ENCODE data around the gene DCHS1. TPM values are rescaled to one million over a fixed set of nuclear protein-coding genes. Genes with fewer than 3 reads are reported as not detected.

Gene DCHS1
- polyA plus RNA-seq, 2 of the 4 experiments (the other 2 are of a cell fraction), result 0.06 TPM

DNA sequence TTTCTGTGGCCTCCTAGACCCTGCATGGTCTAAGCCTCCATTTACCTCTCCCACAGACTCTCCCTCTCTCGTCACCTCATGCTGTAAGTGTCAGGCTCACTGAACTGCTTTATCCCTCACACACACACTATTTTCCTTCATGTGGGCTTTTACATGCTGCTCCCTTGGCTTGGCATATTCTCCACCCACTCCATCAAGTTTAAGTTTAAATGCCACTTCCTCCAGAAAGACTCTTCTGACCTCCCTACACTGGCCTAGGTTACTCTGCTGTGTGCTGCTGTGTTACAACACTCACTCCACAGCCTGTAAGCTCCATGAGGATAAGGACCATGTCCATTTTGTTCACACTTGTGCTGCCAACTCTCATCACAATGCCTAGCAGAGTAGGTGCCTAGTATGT lies 2.5 kb downstream of the DCHS1 start:
- WGBS (ENCODE audit: missing lambda C conversion rate), result 65% methylated on average over 1 of the region's 1 CpG
- ChIA-PET CTCF (interaction anchor here (0.6 to 1.7 kb wide), 4 partner anchors 15 to 274 kb away, joined by 3 to 4 read pairs (median 4); partner anchors contain the start of gene MRPL17), POLR2A (no interaction called here)
- FAIRE-seq (no peak), ATAC-seq (no peak), DNase-seq (ENCODE audit: low read depth in 1 of 2, low spot score in 1 of 2) (no peak)
- TF ChIP-seq RARB (CRISPR knock-in tag; IDR thresholded peaks at IDR 0.05), result no peak
- TF ChIP-seq POLR2AphosphoS2 (conservative IDR thresholded peaks at IDR 0.05; ENCODE audit: low read length), result no peak
- TF ChIP-seq CHD4 (IDR thresholded peaks at IDR 0.05; ENCODE audit: borderline replicate concordance), result no peak
- TF ChIP-seq, protein P1, sequence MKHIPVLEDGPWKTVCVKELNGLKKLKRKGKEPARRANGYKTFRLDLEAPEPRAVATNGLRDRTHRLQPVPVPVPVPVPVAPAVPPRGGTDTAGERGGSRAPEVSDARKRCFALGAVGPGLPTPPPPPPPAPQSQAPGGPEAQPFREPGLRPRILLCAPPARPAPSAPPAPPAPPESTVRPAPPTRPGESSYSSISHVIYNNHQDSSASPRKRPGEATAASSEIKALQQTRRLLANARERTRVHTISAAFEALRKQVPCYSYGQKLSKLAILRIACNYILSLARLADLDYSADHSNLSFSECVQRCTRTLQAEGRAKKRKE (CRISPR knock-in tag; IDR thresholded peaks at IDR 0.05; ENCODE audit: low read depth), result no peak
- no peak for TF ChIP-seq FOSL2 (IDR thresholded peaks at IDR 0.05)
- no peak for TF ChIP-seq FOSL2 (CRISPR knock-in tag; IDR thresholded peaks at IDR 0.05)
- TF ChIP-seq, protein P2, sequence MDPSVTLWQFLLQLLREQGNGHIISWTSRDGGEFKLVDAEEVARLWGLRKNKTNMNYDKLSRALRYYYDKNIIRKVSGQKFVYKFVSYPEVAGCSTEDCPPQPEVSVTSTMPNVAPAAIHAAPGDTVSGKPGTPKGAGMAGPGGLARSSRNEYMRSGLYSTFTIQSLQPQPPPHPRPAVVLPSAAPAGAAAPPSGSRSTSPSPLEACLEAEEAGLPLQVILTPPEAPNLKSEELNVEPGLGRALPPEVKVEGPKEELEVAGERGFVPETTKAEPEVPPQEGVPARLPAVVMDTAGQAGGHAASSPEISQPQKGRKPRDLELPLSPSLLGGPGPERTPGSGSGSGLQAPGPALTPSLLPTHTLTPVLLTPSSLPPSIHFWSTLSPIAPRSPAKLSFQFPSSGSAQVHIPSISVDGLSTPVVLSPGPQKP (IDR thresholded peaks at IDR 0.05; ENCODE audit: low read depth, low read length), result no peak
- TF ChIP-seq HEYL (CRISPR knock-in tag; IDR thresholded peaks at IDR 0.05), result no peak
- TF ChIP-seq KDM5A (IDR thresholded peaks at IDR 0.05), result no peak
- TF ChIP-seq RAD21 (conservative IDR thresholded peaks at IDR 0.05 in 1 of 2, IDR thresholded peaks at IDR 0.05 in 1 of 2), result no peak
- TF ChIP-seq, protein P3, sequence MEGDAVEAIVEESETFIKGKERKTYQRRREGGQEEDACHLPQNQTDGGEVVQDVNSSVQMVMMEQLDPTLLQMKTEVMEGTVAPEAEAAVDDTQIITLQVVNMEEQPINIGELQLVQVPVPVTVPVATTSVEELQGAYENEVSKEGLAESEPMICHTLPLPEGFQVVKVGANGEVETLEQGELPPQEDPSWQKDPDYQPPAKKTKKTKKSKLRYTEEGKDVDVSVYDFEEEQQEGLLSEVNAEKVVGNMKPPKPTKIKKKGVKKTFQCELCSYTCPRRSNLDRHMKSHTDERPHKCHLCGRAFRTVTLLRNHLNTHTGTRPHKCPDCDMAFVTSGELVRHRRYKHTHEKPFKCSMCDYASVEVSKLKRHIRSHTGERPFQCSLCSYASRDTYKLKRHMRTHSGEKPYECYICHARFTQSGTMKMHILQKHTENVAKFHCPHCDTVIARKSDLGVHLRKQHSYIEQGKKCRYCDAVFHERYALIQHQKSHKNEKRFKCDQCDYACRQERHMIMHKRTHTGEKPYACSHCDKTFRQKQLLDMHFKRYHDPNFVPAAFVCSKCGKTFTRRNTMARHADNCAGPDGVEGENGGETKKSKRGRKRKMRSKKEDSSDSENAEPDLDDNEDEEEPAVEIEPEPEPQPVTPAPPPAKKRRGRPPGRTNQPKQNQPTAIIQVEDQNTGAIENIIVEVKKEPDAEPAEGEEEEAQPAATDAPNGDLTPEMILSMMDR (IDR thresholded peaks at IDR 0.05), result no peak
- no peak for TF ChIP-seq MAZ (IDR thresholded peaks at IDR 0.05; ENCODE audit: borderline replicate concordance, low read depth, low read length)
- TF ChIP-seq MYC (IDR thresholded peaks at IDR 0.05; ENCODE audit: borderline replicate concordance, low read length), result no peak
- TF ChIP-seq, protein P4, sequence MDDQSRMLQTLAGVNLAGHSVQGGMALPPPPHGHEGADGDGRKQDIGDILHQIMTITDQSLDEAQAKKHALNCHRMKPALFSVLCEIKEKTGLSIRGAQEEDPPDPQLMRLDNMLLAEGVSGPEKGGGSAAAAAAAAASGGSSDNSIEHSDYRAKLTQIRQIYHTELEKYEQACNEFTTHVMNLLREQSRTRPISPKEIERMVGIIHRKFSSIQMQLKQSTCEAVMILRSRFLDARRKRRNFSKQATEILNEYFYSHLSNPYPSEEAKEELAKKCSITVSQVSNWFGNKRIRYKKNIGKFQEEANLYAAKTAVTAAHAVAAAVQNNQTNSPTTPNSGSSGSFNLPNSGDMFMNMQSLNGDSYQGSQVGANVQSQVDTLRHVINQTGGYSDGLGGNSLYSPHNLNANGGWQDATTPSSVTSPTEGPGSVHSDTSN (IDR thresholded peaks at IDR 0.05), result no peak
- no peak for TF ChIP-seq ZFP36 (IDR thresholded peaks at IDR 0.05; ENCODE audit: borderline replicate concordance, partially characterized antibody)
- no peak for TF ChIP-seq FOSB (CRISPR knock-in tag; IDR thresholded peaks at IDR 0.05)
- Histone ChIP-seq H3K4me2 (no peak overlapping the region), H3K27ac (no peak overlapping the region), H3K9me3 (no peaks in the 10 kb centered on the region), H3K4me3 (no peak overlapping the region), H3K4me1 (no peaks in the 10 kb centered on the region)

DNA sequence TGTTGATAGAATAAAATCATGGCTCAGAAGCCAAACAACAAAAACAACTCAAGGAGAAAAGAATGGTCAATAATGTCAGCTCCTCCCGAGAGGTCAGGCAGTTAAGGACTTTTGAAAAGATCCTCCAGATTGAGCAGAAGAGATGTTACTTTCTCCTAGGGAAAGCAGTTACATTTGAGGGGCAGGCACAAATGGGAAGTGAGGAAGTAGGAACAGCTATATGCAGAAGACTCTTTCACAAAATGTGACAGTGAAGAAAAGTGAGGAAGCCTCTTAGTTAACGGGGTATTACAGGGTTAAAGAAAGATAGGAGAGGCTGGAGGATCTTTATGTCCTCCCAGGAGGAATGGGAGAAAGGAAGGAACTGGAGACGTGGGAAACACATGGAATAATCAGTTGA lies 3.4 kb downstream of the DCHS1 start:
- Histone ChIP-seq H3K4me1 (no peaks in the 10 kb centered on the region), H3K4me3 (no peak overlapping the region), H3K4me2 (no peak overlapping the region), H3K9me3 (no peaks in the 10 kb centered on the region), H3K27ac (no peak overlapping the region)
- TF ChIP-seq, protein P5, sequence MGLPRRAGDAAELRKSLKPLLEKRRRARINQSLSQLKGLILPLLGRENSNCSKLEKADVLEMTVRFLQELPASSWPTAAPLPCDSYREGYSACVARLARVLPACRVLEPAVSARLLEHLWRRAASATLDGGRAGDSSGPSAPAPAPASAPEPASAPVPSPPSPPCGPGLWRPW (IDR thresholded peaks at IDR 0.05), result no peak
- TF ChIP-seq NFE2L2 (conservative IDR thresholded peaks at IDR 0.05; ENCODE audit: low read length) (no peak), ZC3H11A (IDR thresholded peaks at IDR 0.05) (no peak), TP53 (CRISPR knock-in tag; IDR thresholded peaks at IDR 0.05) (no peak), EHF (CRISPR knock-in tag; IDR thresholded peaks at IDR 0.05) (no peak), FOXS1 (CRISPR knock-in tag; IDR thresholded peaks at IDR 0.05) (no peak), FOSL2 (IDR thresholded peaks at IDR 0.05) (no peak), FOSL2 (CRISPR knock-in tag; IDR thresholded peaks at IDR 0.05) (no peak)
- TF ChIP-seq, protein P3 (IDR thresholded peaks at IDR 0.05), result no peak
- WGBS (ENCODE audit: missing lambda C conversion rate), result 15% methylated on average over 3 of the region's 3 CpGs
- ATAC-seq (no peak), DNase-seq (ENCODE audit: low read depth in 1 of 2, low spot score in 1 of 2) (no peak), FAIRE-seq (no peak)
- ChIA-PET CTCF (interaction anchor here (0.6 to 1.7 kb wide), 4 partner anchors 16 to 84 kb away, joined by 3 to 6 read pairs (median 4); partner anchors contain the start of gene MRPL17), POLR2A (no interaction called here)

All from A549 (cell line).